C4-2B (cell line): ENCODE data around the gene VASN.
"Not testable (repeated sequence)": the region's sequence is repeated elsewhere in the genome, so short reads cannot be mapped to it uniquely, and the experiment has no call there.

Source experiments
- H3K27ac ChIP-seq: fragments of 450-650 bp; 2 replicates; pipeline ENCODE4 v1.5.1; 2017
- CTCF ChIP-seq: fragments of 450-650 bp; conservative IDR thresholded peaks from 2 replicates; pipeline ENCODE4 v1.5.1; 2017; ENCODE audit warnings: mild to moderate bottlenecking
- ZFX ChIP-seq: fragments of 450-650 bp; IDR thresholded peaks from 2 replicates; pipeline ENCODE4 v1.6.1; 2017

The VASN gene

DNA sequence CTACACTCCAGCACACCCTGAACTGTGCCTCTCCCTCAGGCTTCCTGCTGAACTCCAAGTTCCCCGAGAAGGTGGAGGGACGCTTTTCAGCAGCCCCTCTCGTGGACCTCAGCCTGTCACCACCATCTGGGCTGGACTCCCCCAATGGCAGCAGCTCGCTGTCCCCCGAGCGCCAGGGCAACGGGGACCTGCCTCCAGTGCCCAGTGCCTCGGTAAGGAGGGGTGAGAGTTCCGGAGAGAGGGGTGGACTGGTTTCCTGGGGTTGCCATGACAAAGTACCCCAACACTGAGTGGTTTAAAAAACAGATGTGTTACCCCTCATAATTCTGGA, 38.4 kb upstream of the VASN start:
- no peak for TF ChIP-seq CTCF
- TF ChIP-seq ZFX, result no peak
- H3K27ac ChIP-seq, result no peak overlapping the region

DNA sequence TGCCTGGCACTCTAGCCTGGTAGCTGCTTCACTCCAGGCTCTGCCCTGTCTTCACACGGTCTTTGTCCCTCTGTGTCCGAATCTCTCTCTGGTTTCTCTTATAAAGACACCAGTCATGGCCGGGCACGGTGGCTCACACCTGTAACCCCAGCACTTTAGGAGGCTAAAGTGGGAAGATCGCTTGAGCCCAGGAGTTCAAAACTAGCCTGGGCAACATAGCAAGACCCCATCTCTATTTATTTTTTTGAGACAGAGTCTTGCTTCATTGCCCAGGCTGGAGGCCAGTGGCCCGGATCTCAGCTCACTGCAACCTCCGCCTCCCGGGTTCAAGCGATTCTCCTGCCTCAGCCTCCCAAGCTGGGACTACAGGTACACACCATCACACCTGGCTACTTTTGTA, 37.9 kb upstream of the VASN start:
- H3K27ac ChIP-seq, result not testable (repeated sequence)

DNA sequence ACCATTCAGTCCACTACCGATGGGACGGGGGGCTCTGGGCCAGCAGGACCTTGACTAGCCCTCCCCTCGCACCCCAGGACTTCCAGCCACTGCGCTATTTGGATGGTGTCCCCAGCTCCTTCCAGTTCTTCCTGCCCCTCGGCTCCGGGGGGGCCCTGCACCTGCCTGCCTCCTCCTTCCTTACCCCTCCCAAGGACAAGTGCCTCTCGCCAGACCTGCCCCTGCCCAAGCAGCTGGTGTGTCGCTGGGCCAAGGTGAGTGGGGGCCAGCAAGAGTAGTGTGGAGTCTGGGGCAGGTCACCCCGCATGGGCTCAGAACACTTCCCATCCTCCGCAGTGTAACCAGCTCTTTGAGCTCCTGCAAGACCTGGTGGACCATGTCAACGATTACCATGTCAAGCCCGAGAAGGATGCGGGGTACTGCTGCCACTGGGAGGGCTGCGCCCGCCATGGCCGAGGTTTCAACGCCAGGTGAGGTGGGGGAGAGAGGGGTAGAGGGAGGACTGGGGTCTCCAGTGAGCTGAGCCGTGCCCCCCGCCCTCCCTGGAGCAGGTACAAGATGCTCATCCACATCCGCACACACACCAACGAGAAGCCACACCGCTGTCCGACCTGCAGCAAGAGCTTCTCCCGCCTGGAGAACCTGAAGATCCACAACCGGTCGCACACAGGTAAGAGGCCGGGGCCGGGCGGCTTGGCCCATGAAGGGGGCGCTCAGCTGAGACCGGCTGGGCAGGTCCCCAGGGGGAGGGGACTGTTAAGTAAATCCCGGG, 36.7 kb upstream of the VASN start:
- TF ChIP-seq ZFX (no peak), CTCF (no peak)
- no peak overlapping the region for H3K27ac ChIP-seq

DNA sequence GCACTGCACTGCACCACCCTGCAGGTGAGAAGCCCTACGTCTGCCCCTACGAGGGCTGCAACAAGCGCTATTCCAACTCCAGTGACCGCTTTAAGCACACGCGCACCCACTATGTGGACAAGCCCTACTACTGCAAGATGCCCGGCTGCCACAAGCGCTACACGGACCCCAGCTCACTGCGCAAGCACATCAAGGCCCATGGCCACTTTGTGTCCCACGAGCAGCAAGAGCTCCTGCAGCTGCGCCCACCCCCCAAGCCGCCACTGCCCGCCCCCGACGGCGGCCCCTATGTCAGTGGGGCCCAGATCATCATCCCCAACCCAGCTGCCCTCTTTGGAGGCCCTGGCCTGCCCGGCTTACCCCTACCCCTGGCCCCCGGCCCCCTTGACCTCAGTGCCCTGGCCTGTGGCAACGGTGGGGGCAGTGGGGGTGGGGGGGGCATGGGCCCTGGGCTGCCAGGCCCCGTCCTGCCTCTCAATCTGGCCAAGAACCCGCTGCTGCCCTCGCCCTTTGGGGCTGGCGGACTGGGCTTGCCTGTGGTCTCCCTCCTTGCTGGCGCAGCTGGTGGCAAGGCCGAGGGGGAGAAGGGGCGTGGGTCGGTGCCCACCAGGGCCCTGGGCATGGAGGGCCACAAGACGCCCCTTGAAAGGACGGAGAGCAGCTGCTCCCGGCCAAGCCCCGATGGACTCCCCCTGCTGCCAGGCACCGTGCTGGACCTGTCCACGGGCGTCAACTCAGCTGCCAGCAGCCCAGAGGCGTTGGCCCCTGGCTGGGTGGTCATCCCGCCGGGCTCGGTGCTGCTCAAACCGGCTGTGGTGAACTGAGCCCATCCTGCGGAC, 34.7 kb upstream of the VASN start:
- TF ChIP-seq ZFX (no peak), CTCF (no peak)
- H3K27ac ChIP-seq, result no peak overlapping the region

- TF ChIP-seq CTCF, result no peak
- TF ChIP-seq ZFX, result no peak
- H3K27ac ChIP-seq, result no peak overlapping the region
These were observed 34.0 kb upstream of the VASN start for GRCh38 chr16:4337540-4338088.

DNA sequence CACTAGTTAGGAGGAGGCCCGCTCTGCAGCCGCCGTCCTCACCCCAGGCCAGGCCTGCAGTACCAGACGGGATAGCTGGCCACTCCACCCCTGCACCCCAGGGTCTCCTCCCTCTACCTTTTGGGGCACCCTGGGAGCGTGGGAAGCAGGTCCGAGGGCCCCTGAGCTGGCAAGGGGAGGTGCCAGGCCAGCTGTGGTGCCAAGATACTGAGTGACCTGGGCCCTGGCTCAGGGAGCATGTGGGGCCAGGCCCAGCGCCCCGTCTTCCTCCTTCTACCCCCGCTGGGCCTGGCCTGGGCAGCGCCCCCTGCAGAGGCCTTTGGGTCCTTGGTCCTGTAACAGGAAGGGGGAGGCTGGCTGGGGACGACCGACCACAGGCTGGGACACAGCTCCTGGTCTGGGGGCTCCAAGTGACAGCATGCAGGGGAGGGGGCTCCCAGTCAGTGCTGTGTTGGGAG, 33.5 kb upstream of the VASN start:
- no peak overlapping the region for H3K27ac ChIP-seq
- TF ChIP-seq ZFX, result no peak
- TF ChIP-seq CTCF, result no peak

DNA sequence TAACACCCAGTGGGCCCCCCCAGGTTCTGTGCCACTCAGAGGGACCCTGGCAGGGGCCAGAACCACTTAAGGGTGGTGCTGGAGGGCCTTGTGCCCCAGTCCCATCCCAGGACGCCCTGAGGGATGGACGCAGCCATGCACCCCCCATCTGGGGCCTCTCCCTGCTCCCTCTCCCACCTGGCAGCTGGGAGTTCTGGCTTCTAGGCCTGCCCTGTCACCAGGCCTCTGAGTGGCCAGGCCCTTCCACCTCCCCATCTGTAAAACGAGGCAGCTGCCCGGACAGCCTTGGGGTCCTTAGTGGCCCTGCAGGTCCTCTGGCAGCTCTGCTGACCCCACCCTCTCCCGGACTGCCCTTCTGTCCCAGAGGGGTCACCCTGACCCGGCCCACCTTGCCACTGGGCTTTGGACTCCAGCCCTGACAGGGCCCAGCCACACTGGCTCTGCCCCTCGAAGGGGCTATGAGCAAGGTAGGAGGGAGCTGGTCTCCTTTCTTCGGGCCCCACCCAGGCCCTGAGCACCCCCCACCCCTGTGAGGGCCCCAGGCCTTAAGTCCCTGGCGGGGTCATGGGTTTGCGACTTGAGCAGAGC, 32.8 kb upstream of the VASN start:
- H3K27ac ChIP-seq, result no peak overlapping the region
- TF ChIP-seq ZFX, result no peak
- TF ChIP-seq CTCF, result no peak
